Osteocyte (in vitro differentiated cells): ENCODE measurements around the gene CEBPA. TPM values are rescaled to one million over a fixed set of nuclear protein-coding genes. Genes with fewer than 3 reads are reported as not detected.

Experiments used
- DNase-seq: peaks from one replicate; pipeline ENCODE4 v3.0.0; 2021; ENCODE audit warnings: mixed read lengths; ENCODE audit not compliant: unreplicated experiment; ENCODE audit errors: extremely low spot score
- H3K27ac Mint-ChIP-seq: one replicate; pipeline ENCODE4 v1.8.0; 2021; ENCODE audit warnings: mild to moderate bottlenecking, mixed read lengths; ENCODE audit not compliant: unreplicated experiment
- H3K27me3 Mint-ChIP-seq: one replicate; pipeline ENCODE4 v1.8.0; 2021; ENCODE audit warnings: mixed read lengths; ENCODE audit not compliant: unreplicated experiment
- H3K36me3 Mint-ChIP-seq: one replicate; pipeline ENCODE4 v1.8.0; 2021; ENCODE audit warnings: mixed read lengths; ENCODE audit not compliant: unreplicated experiment
- H3K4me1 Mint-ChIP-seq: one replicate; pipeline ENCODE4 v1.8.0; 2021; ENCODE audit warnings: mixed read lengths; ENCODE audit not compliant: unreplicated experiment
- H3K4me3 Mint-ChIP-seq: one replicate; pipeline ENCODE4 v1.8.0; 2021; ENCODE audit warnings: mild to moderate bottlenecking, moderate library complexity, mixed read lengths; ENCODE audit not compliant: unreplicated experiment
- H3K9me3 Mint-ChIP-seq: one replicate; pipeline ENCODE4 v1.8.0; 2021; ENCODE audit warnings: mixed read lengths; ENCODE audit not compliant: unreplicated experiment
- CTCF ChIP-seq: fragments of 200-600 bp; sonication (generic); IDR thresholded peaks from 2 replicates; pipeline ENCODE4 v1.5.0; 2021; ENCODE audit warnings: antibody characterized with exemption, mild to moderate bottlenecking, moderate library complexity
- total RNA-seq: library from RNA; stranded (reverse); gene quantifications from 2 replicates; pipeline ENCODE4 v1.2.1, GENCODE V29; 2021

CEBPA gene
- total RNA-seq, 1 donor from 2014 or later: 0.86 TPM

- H3K27ac Mint-ChIP-seq: no peak overlapping the region
- H3K27me3 Mint-ChIP-seq: peaks cover 14% of the 10 kb centered on the region
- H3K9me3 Mint-ChIP-seq: no peaks in the 10 kb centered on the region
- H3K4me3 Mint-ChIP-seq: no peak overlapping the region
- no peak for TF ChIP-seq CTCF
- no peaks in the 10 kb centered on the region for H3K36me3 Mint-ChIP-seq
- H3K4me1 Mint-ChIP-seq: no peaks in the 10 kb centered on the region
- DNase-seq: no peak
Observed at GRCh38 chr19:33294058-33294798, 8.1 kb downstream of the CEBPA start.

GRCh38 chr19:33293255-33294057, 8.9 kb downstream of the CEBPA start:
- peaks cover 16% of the 10 kb centered on the region for H3K27me3 Mint-ChIP-seq
- H3K27ac Mint-ChIP-seq: no peak overlapping the region
- H3K9me3 Mint-ChIP-seq: peaks cover 7% of the 10 kb centered on the region
- no peaks in the 10 kb centered on the region for H3K4me1 Mint-ChIP-seq
- TF ChIP-seq CTCF: no peak
- H3K36me3 Mint-ChIP-seq: no peaks in the 10 kb centered on the region
- DNase-seq: no peak
- no peak overlapping the region for H3K4me3 Mint-ChIP-seq

- peaks cover 13% of the 10 kb centered on the region for H3K9me3 Mint-ChIP-seq
- DNase-seq: no peak
- no peak overlapping the region for H3K27ac Mint-ChIP-seq
- H3K4me1 Mint-ChIP-seq: no peaks in the 10 kb centered on the region
- peaks cover 16% of the 10 kb centered on the region for H3K27me3 Mint-ChIP-seq
- H3K36me3 Mint-ChIP-seq: no peaks in the 10 kb centered on the region
- H3K4me3 Mint-ChIP-seq: no peak overlapping the region
- TF ChIP-seq CTCF: no peak
Observed at GRCh38 chr19:33292595-33293254, 9.6 kb downstream of the CEBPA start.

- H3K9me3 Mint-ChIP-seq: peaks cover 15% of the 10 kb centered on the region
- H3K27ac Mint-ChIP-seq: no peak overlapping the region
- H3K27me3 Mint-ChIP-seq: peaks cover 14% of the 10 kb centered on the region
- H3K4me3 Mint-ChIP-seq: no peak overlapping the region
- no peaks in the 10 kb centered on the region for H3K36me3 Mint-ChIP-seq
- no peaks in the 10 kb centered on the region for H3K4me1 Mint-ChIP-seq
- DNase-seq: no peak
- TF ChIP-seq CTCF: no peak
Observed at GRCh38 chr19:33291623-33292534, 10.5 kb downstream of the CEBPA start.
